Omental fat pad (tissue), 4 donors: ENCODE data around the gene PLXND1. TPM values are rescaled to one million over a fixed set of nuclear protein-coding genes. Genes with fewer than 3 reads are reported as not detected.
"Not testable (repeated sequence)": the region's sequence is repeated elsewhere in the genome, so short reads cannot be mapped to it uniquely, and the experiment has no call there.

Experiments
- ATAC-seq: fragments of 150-250 bp; one replicate; pipeline ENCODE4 v1.9.1; 2016; ENCODE audit warnings: mild to moderate bottlenecking, moderate library complexity; ENCODE audit not compliant: low FRiP score
- DNase-seq: peaks from one replicate; pipeline ENCODE4 v3.0.0-alpha.2; 2019; ENCODE audit warnings: low spot score
- total RNA-seq, 4 donors: library from RNA; depleted of rRNA; stranded (reverse); fragments of >200 nt; gene quantifications; one replicate each; pipeline ENCODE4 v1.1.0, GENCODE V29; 2016
- TF ChIP-seq, protein P1 (sequence below), 3 donors: fragments of 450-650 bp; IDR thresholded peaks; one replicate each; pipeline ENCODE4 v1.5.1; 2016 to 2017; ENCODE audit warnings: antibody characterized with exemption in 3 of 3, mild to moderate bottlenecking in 3 of 3, moderate library complexity in 2 of 3

PLXND1 gene
- total RNA-seq, 4 donors from 2014 or later = 82.7 to 364 (median 170) TPM

GRCh38 chr3:129520960-129521359 lies 85.5 kb downstream of the PLXND1 start:
- ATAC-seq (no peak), DNase-seq (no peak)
- TF ChIP-seq, protein P1, sequence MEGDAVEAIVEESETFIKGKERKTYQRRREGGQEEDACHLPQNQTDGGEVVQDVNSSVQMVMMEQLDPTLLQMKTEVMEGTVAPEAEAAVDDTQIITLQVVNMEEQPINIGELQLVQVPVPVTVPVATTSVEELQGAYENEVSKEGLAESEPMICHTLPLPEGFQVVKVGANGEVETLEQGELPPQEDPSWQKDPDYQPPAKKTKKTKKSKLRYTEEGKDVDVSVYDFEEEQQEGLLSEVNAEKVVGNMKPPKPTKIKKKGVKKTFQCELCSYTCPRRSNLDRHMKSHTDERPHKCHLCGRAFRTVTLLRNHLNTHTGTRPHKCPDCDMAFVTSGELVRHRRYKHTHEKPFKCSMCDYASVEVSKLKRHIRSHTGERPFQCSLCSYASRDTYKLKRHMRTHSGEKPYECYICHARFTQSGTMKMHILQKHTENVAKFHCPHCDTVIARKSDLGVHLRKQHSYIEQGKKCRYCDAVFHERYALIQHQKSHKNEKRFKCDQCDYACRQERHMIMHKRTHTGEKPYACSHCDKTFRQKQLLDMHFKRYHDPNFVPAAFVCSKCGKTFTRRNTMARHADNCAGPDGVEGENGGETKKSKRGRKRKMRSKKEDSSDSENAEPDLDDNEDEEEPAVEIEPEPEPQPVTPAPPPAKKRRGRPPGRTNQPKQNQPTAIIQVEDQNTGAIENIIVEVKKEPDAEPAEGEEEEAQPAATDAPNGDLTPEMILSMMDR (IDR thresholded peaks at IDR 0.05) = no peak

DNA sequence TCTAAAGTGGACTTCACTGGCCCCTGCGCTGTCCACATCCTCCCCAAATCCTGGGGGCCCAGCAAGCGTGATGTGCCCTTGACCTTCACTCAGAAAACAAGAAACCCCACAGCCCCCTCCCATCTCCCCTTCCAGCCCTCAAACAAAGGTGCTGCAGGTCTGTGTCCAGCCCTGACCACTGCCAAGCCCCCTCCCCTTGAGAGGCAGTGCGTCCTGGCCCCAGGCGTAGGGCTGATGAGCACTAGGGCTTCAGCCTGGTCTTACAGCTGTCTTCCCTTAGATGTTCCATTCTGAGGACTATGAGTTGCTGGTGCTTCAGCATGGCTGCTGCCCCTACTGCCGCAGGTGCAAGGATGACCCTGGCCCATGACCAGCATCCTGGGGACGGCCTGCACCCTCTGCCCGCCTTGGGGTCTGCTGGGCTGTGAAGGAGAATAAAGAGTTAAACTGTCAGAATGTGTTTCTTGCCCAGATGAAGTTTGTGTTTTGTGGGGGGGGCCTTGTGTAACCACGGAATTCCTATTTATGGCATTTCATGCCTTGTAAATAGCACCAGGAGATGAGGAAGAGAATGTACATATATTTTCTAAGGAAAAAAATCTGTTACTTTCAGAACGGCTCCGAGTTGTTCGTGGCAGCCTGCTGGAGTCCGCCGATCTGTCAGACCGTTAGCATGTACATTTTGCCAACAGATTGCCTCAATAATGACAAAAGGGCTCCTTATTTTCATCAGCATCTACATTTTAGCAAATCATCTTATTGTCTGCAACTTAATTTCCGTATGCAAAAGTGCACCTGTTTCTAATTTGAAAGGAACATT lies 86.4 kb downstream of the PLXND1 start:
- DNase-seq = no peak
- TF ChIP-seq, protein P1 (IDR thresholded peaks at IDR 0.05) = no peak
- no peak for ATAC-seq

DNA sequence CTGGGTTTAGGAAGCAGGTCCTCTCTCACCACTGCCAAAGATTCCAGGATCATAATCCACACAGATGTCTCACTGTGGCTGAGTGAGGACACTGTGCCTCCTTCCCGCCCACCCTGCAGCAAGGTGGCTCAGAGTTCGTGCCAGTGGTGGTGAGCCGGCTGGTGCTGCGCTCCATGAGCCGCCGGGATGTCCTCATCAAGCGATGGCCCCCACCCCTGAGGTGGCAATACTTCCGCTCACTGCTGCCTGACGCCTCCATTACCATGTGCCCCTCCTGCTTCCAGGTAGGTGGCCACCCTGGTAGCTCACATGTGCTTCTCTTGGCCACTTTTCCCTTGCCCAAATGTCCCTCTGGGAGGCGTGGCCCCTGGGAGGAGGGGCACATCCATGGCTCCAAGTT lies 87.0 kb downstream of the PLXND1 start:
- no peak for DNase-seq
- ATAC-seq = no peak
- TF ChIP-seq, protein P1 (IDR thresholded peaks at IDR 0.05) = no peak

DNA sequence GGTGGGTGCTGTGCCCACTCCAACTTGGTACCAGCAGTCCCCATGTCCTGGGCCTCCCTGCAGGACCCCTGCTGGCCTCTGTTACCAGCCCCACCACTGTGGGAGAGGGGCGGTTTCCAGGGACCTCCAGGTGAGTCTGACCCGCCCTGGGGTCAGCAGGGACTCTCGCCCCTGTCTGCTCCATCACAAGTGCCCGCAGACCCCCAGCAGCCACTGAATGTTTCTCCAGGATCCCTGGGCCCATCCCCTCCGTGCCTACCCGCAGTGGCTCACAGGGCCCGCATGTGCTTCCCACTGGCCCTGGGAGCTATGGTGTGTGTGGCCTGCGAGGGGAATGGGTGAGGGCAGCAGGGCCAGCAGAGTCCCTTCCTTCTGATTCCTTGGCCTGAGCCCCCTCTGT lies 87.9 kb downstream of the PLXND1 start:
- TF ChIP-seq, protein P1 (IDR thresholded peaks at IDR 0.05) = no peak
- ATAC-seq = no peak
- DNase-seq = no peak

GRCh38 chr3:129518038-129518561 lies 88.4 kb downstream of the PLXND1 start:
- no peak for ATAC-seq
- TF ChIP-seq, protein P1 (IDR thresholded peaks at IDR 0.05) = no peak
- DNase-seq = no peak

DNA sequence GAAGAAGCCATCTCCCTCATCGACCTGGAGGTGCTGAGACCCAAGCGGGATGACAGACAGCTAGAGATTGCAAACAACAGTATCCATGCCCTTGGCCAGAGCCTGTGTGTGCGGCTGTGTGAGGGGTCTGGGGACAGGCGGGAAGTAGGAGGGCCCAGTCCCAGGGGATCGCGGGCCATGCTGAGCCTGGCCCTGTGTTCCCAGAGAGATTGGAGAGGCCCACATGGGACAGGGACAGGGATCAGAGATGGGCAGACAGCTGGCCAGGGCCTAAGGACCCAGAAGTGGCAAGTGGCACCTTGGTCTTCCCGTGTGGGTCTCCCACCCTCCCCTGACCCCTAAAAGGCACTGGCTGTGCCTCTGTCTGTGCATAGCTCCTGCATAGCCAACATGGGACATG lies 89.0 kb downstream of the PLXND1 start:
- DNase-seq (no peak), ATAC-seq (no peak)
- TF ChIP-seq, protein P1 (IDR thresholded peaks at IDR 0.05) = no peak

DNA sequence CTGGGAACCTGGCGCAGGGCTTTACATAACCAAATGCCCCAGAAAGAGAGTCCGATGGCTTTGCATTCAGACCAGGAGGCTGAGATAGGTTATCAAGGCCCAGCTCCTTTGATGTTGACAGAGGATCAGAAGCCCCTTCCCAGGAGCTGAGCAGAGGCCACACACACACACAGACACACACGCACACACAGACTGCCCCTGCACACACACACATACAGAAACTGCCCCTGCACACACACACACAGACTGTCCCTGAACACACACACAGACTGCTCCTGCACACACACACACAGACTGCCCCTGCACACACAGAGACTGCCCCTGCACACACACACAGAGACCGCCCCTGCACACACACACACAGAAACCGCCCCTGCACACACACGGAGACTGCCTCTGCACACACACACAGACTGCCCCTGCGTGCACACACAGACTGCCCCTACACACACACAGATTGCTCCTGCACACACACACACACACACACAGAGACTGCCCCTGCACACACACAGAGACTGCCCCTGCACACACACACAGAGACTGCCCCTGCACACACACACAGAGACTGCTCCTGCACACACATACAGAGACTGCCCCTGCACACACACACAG lies 90.5 kb downstream of the PLXND1 start:
- not testable (repeated sequence) for DNase-seq, ATAC-seq

DNA sequence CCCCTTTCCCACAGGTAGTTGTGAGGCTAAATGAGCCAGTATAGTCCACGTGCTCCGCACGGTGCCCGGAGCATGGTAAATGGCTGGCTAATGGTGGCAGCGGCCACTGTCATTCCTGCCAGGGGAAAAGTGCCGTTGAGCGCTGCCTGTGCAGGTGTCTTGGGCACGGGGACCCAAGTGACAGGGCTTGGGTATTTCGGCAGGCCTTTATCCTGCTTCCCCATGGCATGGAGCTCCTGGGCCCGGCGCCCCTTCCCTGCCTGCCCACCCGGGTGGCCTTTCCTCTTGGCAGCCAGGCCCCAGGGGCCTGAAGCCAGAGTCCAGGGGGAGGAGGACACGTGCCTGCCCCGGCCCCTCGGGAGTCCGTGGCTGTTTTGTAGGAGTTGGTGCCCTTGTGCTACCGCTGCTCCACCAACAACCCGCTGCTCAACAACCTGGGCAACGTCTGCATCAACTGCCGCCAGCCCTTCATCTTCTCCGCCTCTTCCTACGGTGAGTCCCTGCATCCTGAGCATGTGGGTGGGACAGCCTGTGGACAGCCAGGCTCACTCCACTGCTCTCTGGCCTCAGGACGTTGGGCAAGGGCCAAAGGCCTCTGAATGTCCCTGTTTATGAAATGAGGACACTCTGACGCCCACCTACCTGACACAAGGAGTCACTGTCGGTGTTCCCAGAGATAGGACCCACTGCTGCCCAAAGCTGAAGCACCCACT lies 91.2 kb downstream of the PLXND1 start:
- ATAC-seq, DNase-seq: not testable (repeated sequence)
